GM21515 (cell line): Measurements from ENCODE around the gene APBB1IP.
"Not testable (repeated sequence)": the region's sequence is repeated elsewhere in the genome, so short reads cannot be mapped to it uniquely, and the experiment has no call there.

Experiments
- ATAC-seq: cut with Tn5 transposase; IDR thresholded peaks from one replicate; pipeline ENCODE4 v1.9.1; 2021; ENCODE audit not compliant: unreplicated experiment

Gene APBB1IP

GRCh38 chr10:26441491-26442214, 3.5 kb downstream of the APBB1IP start:
- no peak for ATAC-seq

- no peak for ATAC-seq
Observed at GRCh38 chr10:26445411-26446031, 7.4 kb downstream of the APBB1IP start.

DNA sequence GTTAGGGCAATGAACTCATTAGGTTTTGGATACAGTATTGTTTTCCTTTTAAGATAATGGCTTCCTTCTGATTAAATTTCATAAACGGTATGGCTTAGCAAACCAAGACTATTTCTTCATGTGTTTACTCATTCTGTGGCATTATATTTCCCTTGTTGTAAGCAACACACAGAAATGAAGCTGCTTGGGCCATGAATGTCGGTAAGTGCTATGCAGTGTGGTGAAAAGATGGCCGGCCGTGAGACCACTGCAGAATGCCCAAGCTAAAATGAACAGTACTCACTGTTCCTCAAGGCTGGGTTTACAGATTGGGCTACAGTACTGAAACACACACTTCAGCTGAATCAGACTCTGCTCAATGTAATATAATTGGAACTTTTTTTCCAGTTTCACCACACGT, 8.1 kb downstream of the APBB1IP start:
- no peak for ATAC-seq

DNA sequence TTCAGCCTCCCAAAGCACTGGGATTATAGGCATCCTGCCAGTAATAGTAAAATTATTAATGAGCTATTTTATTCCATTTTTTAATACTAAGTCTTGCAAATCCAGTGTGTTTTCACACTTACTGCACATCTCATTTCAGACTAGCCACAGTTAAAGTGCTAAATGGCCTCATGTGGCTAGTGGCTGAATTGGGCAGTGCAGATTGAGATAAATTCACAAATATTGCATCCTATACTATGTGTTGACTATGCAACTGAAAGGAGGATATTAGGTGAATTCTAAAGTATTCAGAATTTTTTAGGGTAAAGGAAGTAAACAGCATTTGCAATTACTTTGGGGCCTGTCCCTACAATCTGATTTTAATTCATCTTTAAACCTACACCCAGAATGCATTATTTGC, 10.2 kb downstream of the APBB1IP start:
- peak; percentile 33 for ATAC-seq

DNA sequence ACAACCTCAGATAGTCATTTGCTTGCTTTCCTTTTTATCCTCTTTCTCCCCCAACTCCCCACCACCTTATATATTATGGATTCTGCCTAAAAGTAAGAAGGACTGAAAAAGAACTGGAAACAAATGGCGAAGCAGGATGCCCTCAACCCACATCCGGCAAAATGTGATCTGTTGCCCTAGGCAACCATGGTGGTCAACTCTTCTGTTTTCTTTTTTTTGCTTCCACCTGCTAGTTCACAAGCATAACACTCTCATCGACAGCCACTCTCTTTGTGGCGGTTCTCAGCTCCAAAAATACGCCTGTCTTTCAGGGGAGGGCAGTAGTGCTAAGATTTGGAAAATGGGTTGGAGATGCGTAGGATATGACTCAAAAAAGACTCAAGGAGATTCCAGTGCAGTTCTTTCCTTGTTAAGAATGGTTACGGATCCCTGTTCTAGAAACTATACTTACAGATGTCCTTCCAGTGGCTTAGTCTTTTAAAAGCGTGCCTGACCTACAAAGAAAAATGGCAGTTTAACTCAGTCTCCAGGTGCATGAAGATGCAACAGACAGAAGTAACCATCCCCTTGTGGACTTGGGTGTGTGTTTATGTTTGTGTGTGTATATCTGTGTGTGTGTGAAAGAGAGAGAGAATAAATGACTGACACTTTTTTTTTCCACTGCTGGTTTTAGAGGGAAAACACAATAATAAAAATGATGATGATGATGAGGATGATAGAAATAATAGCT, 10.7 kb downstream of the APBB1IP start:
- peak; percentile 84 for ATAC-seq

GRCh38 chr10:26449726-26450125, 11.6 kb downstream of the APBB1IP start:
- no peak for ATAC-seq

GRCh38 chr10:26451903-26452302, 13.8 kb downstream of the APBB1IP start:
- no peak for ATAC-seq

DNA sequence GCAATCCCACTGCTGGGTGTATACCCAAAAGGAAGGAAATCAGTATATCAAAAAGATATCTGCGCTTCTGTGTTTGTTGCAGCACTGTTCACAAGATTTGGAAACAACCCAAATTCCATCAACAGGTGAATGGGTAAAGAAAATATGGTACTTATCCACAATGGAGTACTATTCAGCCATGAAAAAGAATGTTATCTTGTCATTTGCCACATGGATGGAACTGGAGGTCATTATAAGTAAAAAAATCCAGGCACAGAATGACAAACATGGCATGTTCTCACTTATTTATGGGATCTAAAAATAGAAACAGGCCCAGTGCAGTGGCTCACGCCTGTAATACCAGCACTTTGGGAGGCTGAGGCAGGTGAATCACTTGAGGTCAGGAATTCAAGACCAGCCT, 15.7 kb downstream of the APBB1IP start:
- no peak for ATAC-seq

- no peak for ATAC-seq
Observed at GRCh38 chr10:26454891-26455290, 16.8 kb downstream of the APBB1IP start.

- ATAC-seq, result no peak
Observed at GRCh38 chr10:26455567-26456315, 17.6 kb downstream of the APBB1IP start.

DNA sequence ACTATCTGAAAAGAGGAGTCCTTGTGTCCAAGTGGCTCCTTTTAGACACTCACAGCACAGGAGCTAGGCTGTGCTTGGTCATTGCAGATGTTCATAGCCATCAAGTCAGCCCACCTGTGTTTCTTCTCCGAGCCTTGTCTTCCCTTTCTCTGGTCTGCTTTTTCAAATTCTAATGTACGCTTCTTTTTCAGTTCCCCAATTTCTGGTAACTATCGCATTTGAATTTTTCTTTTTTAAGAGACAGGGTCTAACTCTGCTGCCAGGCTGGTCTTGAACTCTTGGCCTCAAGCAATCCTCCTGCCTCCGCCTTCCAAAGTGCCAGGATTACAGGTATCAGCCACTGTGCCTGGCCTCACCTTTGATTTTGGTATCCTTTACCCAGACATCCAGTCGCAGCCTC, 18.9 kb downstream of the APBB1IP start:
- peak; percentile 92 for ATAC-seq

DNA sequence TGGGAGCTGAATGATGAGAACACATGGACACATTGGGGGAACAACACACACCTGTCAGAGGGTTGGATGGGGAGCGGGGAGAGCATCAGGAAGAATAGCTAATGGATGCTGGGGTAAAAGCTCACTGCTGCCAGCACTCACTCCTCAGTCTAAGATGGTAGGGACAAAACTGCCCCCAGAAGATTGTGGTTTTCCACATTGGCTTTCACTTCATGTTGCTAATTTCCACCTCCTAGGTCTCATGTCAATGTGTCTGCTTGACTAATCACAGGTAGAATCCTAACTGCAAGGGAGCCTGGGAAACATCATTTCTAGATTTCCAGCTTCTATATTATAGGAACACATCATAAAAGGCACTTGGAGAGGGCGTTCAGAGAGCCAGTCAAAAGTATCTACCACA, 22.6 kb downstream of the APBB1IP start:
- no peak for ATAC-seq

- ATAC-seq, result no peak
Observed at GRCh38 chr10:26463986-26464385, 25.8 kb downstream of the APBB1IP start.

- no peak for ATAC-seq
Observed at GRCh38 chr10:26464632-26465280, 26.6 kb downstream of the APBB1IP start.

GRCh38 chr10:26466531-26466930, 28.4 kb downstream of the APBB1IP start:
- ATAC-seq, result not testable (repeated sequence)

GRCh38 chr10:26467639-26468038, 29.5 kb downstream of the APBB1IP start:
- ATAC-seq, result no peak

DNA sequence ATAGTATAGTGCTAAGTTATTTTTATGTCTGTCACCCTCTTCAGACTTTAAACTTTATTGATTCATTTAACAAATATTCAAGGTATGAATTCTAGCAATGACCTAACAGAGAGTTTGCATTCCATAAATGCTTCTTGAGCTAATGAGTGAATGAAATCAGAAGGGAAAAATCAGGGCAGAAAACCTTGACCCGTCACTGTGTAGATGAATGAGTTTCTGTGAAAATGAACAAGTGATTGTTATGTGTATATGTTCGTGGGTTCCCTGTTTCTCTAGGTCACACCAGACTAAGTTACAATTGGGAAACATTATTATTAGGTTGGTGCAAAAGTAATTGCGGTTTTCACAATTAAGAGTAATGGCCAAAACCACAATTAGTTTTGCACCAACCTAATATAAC, 30.1 kb downstream of the APBB1IP start:
- ATAC-seq, result peak; percentile 6

GRCh38 chr10:26468700-26469099, 30.6 kb downstream of the APBB1IP start:
- ATAC-seq, result peak; percentile 64

GRCh38 chr10:26472492-26472778, 34.3 kb downstream of the APBB1IP start:
- no peak for ATAC-seq

GRCh38 chr10:26474026-26474425, 35.9 kb downstream of the APBB1IP start:
- ATAC-seq, result no peak

DNA sequence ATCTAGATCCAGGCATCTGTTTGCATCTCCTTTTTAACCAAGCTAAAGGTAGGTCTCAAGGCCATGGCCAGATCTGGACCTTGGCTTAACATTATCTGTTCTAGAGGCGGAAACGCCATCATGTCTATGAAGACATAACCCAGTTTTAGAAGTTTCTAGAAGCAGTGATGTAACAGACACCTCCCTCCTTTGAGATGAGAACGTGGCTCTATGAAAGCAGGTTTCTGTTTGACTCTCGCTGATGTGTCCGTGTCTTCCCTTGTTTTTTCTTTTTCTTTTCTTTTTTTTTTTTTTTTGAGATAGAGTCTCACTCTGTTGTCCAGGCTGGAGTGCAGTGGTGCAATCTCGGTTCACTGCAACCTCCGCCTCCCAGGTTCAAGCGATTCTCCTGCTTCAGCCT, 36.7 kb downstream of the APBB1IP start:
- not testable (repeated sequence) for ATAC-seq
